DOHH2 (cell line): Measurements from ENCODE around the gene UFL1.

Source experiments
- EZH2phosphoT487 ChIP-seq: fragments of 200-600 bp; sonication (generic); IDR thresholded peaks from 2 replicates; pipeline ENCODE4 v1.6.1; 2017; ENCODE audit warnings: borderline replicate concordance, mild to moderate bottlenecking, antibody characterized with exemption, low read length, moderate library complexity, mixed read lengths
- TF ChIP-seq, protein P1 (sequence below): fragments of 200-600 bp; sonication (generic); IDR thresholded peaks from one replicate; pipeline ENCODE4 v1.5.1; 2014; ENCODE audit warnings: antibody characterized with exemption, mild to moderate bottlenecking, low read depth, low read length; ENCODE audit not compliant: poor library complexity, severe bottlenecking

- TF ChIP-seq, protein P1, sequence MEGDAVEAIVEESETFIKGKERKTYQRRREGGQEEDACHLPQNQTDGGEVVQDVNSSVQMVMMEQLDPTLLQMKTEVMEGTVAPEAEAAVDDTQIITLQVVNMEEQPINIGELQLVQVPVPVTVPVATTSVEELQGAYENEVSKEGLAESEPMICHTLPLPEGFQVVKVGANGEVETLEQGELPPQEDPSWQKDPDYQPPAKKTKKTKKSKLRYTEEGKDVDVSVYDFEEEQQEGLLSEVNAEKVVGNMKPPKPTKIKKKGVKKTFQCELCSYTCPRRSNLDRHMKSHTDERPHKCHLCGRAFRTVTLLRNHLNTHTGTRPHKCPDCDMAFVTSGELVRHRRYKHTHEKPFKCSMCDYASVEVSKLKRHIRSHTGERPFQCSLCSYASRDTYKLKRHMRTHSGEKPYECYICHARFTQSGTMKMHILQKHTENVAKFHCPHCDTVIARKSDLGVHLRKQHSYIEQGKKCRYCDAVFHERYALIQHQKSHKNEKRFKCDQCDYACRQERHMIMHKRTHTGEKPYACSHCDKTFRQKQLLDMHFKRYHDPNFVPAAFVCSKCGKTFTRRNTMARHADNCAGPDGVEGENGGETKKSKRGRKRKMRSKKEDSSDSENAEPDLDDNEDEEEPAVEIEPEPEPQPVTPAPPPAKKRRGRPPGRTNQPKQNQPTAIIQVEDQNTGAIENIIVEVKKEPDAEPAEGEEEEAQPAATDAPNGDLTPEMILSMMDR = no peak
- TF ChIP-seq EZH2phosphoT487 = no peak
Measured at GRCh38 chr6:96562886-96563285, 41.3 kb downstream of the UFL1 start, which contains the start of gene FHL5.
